IMR-90 (cell line): ENCODE data around the gene RIPK4. TPM values are rescaled to one million over a fixed set of nuclear protein-coding genes. Genes with fewer than 3 reads are reported as not detected.

Experiments used
- ATAC-seq: fragments of 200-7000 bp; cut with Tn5 transposase; 2 replicates; pipeline ENCODE4 v1.9.1; 2020; ENCODE audit warnings: low read depth, mild to moderate bottlenecking, moderate library complexity
- BruUV-seq: library from RNA; stranded (reverse); fragments of 400-500 nt; replicated peaks from 2 replicates; lab custom pipeline; 2021; lab: Mats Ljungman, UMichigan
- CTCF ChIA-PET: fragments of 300-600 bp; formaldehyde crosslinking; extraction: SDS; loops from one replicate; lab custom pipeline; 2021; ENCODE audit warnings: antibody characterized with exemption; lab: Yijun Ruan, JAX
- POLR2A ChIA-PET: fragments of 300-600 bp; sonication (Branson Sonifier 250); formaldehyde crosslinking; loops from one replicate; lab custom pipeline; 2022; ENCODE audit warnings: antibody characterized with exemption; ENCODE audit not compliant: unreplicated experiment; lab: Charles Lee
- DNase-seq: peaks from one replicate; pipeline ENCODE4 v3.0.0; 2013
- H2AFZ ChIP-seq: replicated peaks from 2 replicates; pipeline ENCODE3; 2013; ENCODE audit warnings: low read length, mild to moderate bottlenecking; ENCODE audit not compliant: poor library complexity
- H2AK5ac ChIP-seq: 2 replicates; pipeline ENCODE4 v1.6.1; 2013; ENCODE audit warnings: low read depth, low read length, inconsistent platforms
- H2AK9ac ChIP-seq: replicated peaks from 2 replicates; pipeline ENCODE3; 2013; ENCODE audit warnings: mild to moderate bottlenecking, low read depth, low read length, moderate library complexity; ENCODE audit not compliant: poor library complexity
- H2BK120ac ChIP-seq: 2 replicates; pipeline ENCODE4 v1.6.1; 2013; ENCODE audit warnings: low read depth, low read length, inconsistent platforms
- H2BK15ac ChIP-seq: 3 replicates; pipeline ENCODE4 v1.6.1; 2013; ENCODE audit warnings: low read depth, low read length, inconsistent platforms
- H2BK20ac ChIP-seq: 2 replicates; pipeline ENCODE4 v1.6.1; 2013; ENCODE audit warnings: low read depth, mild to moderate bottlenecking, inconsistent platforms, low read length, moderate library complexity
- H2BK5ac ChIP-seq: 2 replicates; pipeline ENCODE4 v1.6.1; 2013; ENCODE audit warnings: mild to moderate bottlenecking, low read depth, low read length, inconsistent platforms; ENCODE audit not compliant: poor library complexity, severe bottlenecking
- H3K14ac ChIP-seq: replicated peaks from 2 replicates; pipeline ENCODE4 v1.6.1; 2013; ENCODE audit warnings: low read depth, low read length, inconsistent platforms
- H3K18ac ChIP-seq: 2 replicates; pipeline ENCODE4 v1.6.1; 2013; ENCODE audit warnings: low read depth, low read length, control low read depth
- H3K23ac ChIP-seq: 2 replicates; pipeline ENCODE4 v1.6.1; 2013; ENCODE audit warnings: low read depth, low read length, inconsistent platforms
- H3K27ac ChIP-seq: 2 replicates; pipeline ENCODE4 v1.5.1; 2013; ENCODE audit warnings: mild to moderate bottlenecking, control low read depth, low read length; ENCODE audit not compliant: insufficient read depth
- H3K27me3 ChIP-seq: 2 replicates; pipeline ENCODE4 v1.6.1; 2013; ENCODE audit warnings: low read length; ENCODE audit not compliant: control insufficient read depth, insufficient read depth
- H3K36me3 ChIP-seq: 2 replicates; pipeline ENCODE4 v1.6.1; 2013; ENCODE audit warnings: low read length, mixed read lengths; ENCODE audit not compliant: control insufficient read depth, insufficient read depth
- H3K4ac ChIP-seq: 2 replicates; pipeline ENCODE4 v1.6.1; 2013; ENCODE audit warnings: low read depth, low read length, inconsistent platforms
- H3K4me1 ChIP-seq: 2 replicates; pipeline ENCODE4 v1.6.1; 2013; ENCODE audit warnings: low read length, mixed read lengths; ENCODE audit not compliant: control insufficient read depth, insufficient read depth
- H3K4me2 ChIP-seq: 2 replicates; pipeline ENCODE4 v1.6.1; 2013; ENCODE audit warnings: low read depth, mild to moderate bottlenecking, control low read depth, low read length, moderate library complexity
- H3K4me3 ChIP-seq: 2 replicates; pipeline ENCODE4 v1.5.1; 2013; ENCODE audit warnings: low read depth, mild to moderate bottlenecking, control low read depth, low read length, moderate library complexity; ENCODE audit not compliant: insufficient read depth
- H3K56ac ChIP-seq: 2 replicates; pipeline ENCODE4 v1.6.1; 2013; ENCODE audit warnings: low read length, inconsistent platforms; ENCODE audit not compliant: insufficient read depth; ENCODE audit errors: extremely low read depth
- H3K79me1 ChIP-seq, 2 experiments: 2 replicates each; pipeline ENCODE4 v1.6.1; 2013; ENCODE audit warnings: low read length in 2 of 2, inconsistent platforms in 1 of 2, low read depth in 1 of 2
- H3K9ac ChIP-seq: 2 replicates; pipeline ENCODE4 v1.6.1; 2013; ENCODE audit warnings: low read depth, low read length, control low read depth
- H3K9me1 ChIP-seq: 2 replicates; pipeline ENCODE4 v1.6.1; 2013; ENCODE audit warnings: low read length, inconsistent platforms; ENCODE audit not compliant: insufficient read depth
- H3K9me3 ChIP-seq: 2 replicates; pipeline ENCODE4 v1.6.1; 2013; ENCODE audit warnings: low read length; ENCODE audit not compliant: control insufficient read depth, insufficient read depth
- H4K20me1 ChIP-seq: 2 replicates; pipeline ENCODE4 v1.6.1; 2013; ENCODE audit warnings: low read length, inconsistent platforms; ENCODE audit not compliant: insufficient read depth
- H4K5ac ChIP-seq: 2 replicates; pipeline ENCODE4 v1.6.1; 2013; ENCODE audit warnings: mild to moderate bottlenecking, low read depth, low read length, control low read depth
- H4K8ac ChIP-seq, 2 experiments: 2 replicates each; pipeline ENCODE4 v1.6.1; 2013; ENCODE audit warnings: low read depth in 2 of 2, low read length in 2 of 2, control low read depth in 1 of 2, inconsistent platforms in 1 of 2
- H4K91ac ChIP-seq: 2 replicates; pipeline ENCODE4 v1.6.1; 2013; ENCODE audit warnings: low read depth, low read length, inconsistent platforms; ENCODE audit not compliant: insufficient read depth
- BHLHE40 ChIP-seq: fragments of 150-350 bp; IDR thresholded peaks from 2 replicates; pipeline ENCODE4 v1.6.1; 2016; ENCODE audit warnings: mild to moderate bottlenecking, low read depth, low read length
- CEBPB ChIP-seq: IDR thresholded peaks from 2 replicates; pipeline ENCODE4 v1.6.1; 2012; ENCODE audit warnings: low read depth, low read length, improper control_type of control experiment
- CHD1 ChIP-seq: IDR thresholded peaks from 2 replicates; pipeline ENCODE4 v1.6.1; 2012; ENCODE audit warnings: low read depth, low read length, improper control_type of control experiment
- MAZ ChIP-seq: IDR thresholded peaks from 2 replicates; pipeline ENCODE4 v1.6.1; 2012; ENCODE audit warnings: low read depth, mild to moderate bottlenecking, low read length, improper control_type of control experiment, moderate library complexity, borderline replicate concordance
- WGBS, 2 experiments: methylation state at CpG; one replicate each; pipeline versions ENCODE4 v1.1.5 to v1.1.7; 2013; ENCODE audit warnings: missing lambda C conversion rate in 2 of 2; ENCODE audit not compliant: insufficient read length in 1 of 2; ENCODE audit errors: extremely low coverage in 2 of 2; 5-methylcytosine and 5-hydroxymethylcytosine counted together
- dilution Hi-C: fragments of 300-500 bp; cut with HindIII; formaldehyde crosslinking; loops from one replicate; pipeline ENCODE4 v1.14.3; 2018; ENCODE audit warnings: low sequenced_read_pairs; ENCODE audit not compliant: unreplicated experiment
- in situ Hi-C: fragments of 300-500 bp; cut with MboI; formaldehyde crosslinking; loops from 3 replicates; pipeline ENCODE4 v1.14.3; 2019; ENCODE audit warnings: low sequenced_read_pairs, inconsistent platforms, mixed read lengths
- intact Hi-C: fragments of 100-400 bp; cut with micrococcal nuclease; formaldehyde crosslinking; loops from 2 replicates; pipeline ENCODE4 v1.10.0; 2022
- polyA plus RNA-seq, 3 experiments: library from polyadenylated mRNA; depleted of rRNA; stranded (reverse); fragments of >200 nt; gene quantifications; 2 replicates each; pipeline ENCODE4 v1.2.3, GENCODE V29; 2012; ENCODE audit warnings: low replicate concordance in 1 of 3
- total RNA-seq: library from RNA; depleted of rRNA; stranded (reverse); fragments of >200 nt; gene quantifications from 2 replicates; pipeline ENCODE4 v1.2.3, GENCODE V29; 2012
- TF ChIP-seq, protein P1 (sequence below): fragments of 150-350 bp; IDR thresholded peaks from 2 replicates; pipeline ENCODE4 v1.6.1; 2017; ENCODE audit warnings: mild to moderate bottlenecking, antibody characterized with exemption, low read length, low read depth

Gene RIPK4
- total and polyA plus RNA-seq, 2 of the 4 experiments (the other 2 are of a cell fraction): under 0.01 to 0.03 TPM

DNA sequence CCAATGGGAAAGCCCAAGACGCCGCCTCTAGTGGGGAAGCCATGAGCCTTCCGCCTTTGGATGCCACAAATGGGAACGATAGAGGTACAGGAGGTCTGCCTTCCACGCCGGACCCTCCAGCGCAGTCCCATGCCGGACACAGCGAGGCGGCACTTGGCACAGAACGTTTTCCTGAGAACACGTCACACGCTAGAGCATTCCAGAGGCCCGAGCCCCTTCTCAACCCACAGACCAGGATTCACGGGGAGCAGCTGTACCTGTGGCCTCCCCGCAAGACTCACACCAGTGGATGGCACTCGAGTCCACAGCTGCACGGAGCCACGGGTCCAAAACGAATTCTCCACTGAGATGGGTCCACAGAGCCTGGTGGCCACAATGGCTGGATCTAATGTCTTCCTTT is 31.5 kb upstream of the RIPK4 start (continued):
- TF ChIP-seq BHLHE40: no peak

DNA sequence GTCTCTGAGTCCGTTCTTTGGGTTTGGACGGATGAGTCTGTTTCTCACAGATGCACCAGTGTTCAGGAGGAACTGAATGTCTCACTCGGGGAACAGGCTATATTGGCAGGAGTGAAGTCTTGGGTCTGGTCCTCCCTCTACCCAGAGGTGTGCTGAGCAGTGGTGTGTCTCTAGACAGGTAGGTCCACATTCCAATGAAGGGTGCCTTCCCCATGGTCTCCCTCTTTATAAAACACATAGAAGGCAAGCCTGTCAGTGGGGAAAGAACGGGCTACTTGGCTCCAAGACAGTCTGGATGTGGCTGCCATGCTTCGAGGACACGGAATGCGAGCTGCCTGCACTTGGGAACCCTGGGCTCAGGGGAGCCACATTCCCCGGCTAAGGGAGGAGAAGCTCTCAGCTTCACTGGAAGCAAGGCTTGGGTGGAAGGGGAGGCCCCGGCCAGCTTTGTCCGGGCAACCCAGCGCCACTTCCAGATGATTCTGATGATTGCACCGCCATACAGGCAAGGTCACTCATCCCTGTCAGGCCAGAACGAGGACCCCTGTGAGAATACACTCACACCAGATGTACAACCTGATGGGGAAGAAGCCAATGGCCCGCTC is 29.7 kb upstream of the RIPK4 start:
- Histone ChIP-seq H4K91ac (no peak overlapping the region), H4K5ac (no peak overlapping the region), H2BK120ac (no peak overlapping the region), H2BK5ac (no peak overlapping the region), H2AK9ac (no peak overlapping the region), H3K27ac (no peak overlapping the region), H3K14ac (no peak overlapping the region), H3K27me3 (no peaks in the 10 kb centered on the region), H3K23ac (no peak overlapping the region), H3K9me3 (peaks cover 4% of the 10 kb centered on the region; the same call in 1 of the 2 replicates), H4K8ac (no peak overlapping the region), H3K4ac (no peak overlapping the region), H2AK5ac (no peak overlapping the region), H3K4me3 (no peak overlapping the region), H3K9ac (no peak overlapping the region), H3K18ac (no peak overlapping the region), H3K36me3 (peaks cover 20% of the 10 kb centered on the region), H2BK15ac (no peak overlapping the region), H3K4me2 (no peak overlapping the region), H3K79me1 (no peaks in the 10 kb centered on the region), H3K56ac (no peak overlapping the region), H3K9me1 (no peaks in the 10 kb centered on the region; the same call in 1 of the 2 replicates), H3K4me1 (no peaks in the 10 kb centered on the region), H4K20me1 (no peaks in the 10 kb centered on the region), H2BK20ac (no peak overlapping the region), H2AFZ (no peak overlapping the region)
- ChIA-PET CTCF (no interaction called here), POLR2A (no interaction called here)
- intact Hi-C loops: no loop called here
- no peak for ATAC-seq
- 95% methylated on average over 6 of the region's 14 CpGs; no CpG with 5 or more reads in 1 of the 2 experiments for WGBS, 2 experiments
- BruUV-seq: no TSS peak
- dilution Hi-C loops: no loop called here
- in situ Hi-C loops: loop anchor here (25.0 kb wide), 1 partner anchor 509 kb away; no protein-coding TSS in a partner anchor
- DNase-seq: no peak
- TF ChIP-seq MAZ (no peak), CEBPB (no peak), BHLHE40 (no peak), CHD1 (no peak)
- TF ChIP-seq, protein P1, sequence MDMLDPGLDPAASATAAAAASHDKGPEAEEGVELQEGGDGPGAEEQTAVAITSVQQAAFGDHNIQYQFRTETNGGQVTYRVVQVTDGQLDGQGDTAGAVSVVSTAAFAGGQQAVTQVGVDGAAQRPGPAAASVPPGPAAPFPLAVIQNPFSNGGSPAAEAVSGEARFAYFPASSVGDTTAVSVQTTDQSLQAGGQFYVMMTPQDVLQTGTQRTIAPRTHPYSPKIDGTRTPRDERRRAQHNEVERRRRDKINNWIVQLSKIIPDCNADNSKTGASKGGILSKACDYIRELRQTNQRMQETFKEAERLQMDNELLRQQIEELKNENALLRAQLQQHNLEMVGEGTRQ: no peak
